SKM-1 (cell line): ENCODE results near the gene PTPRN2.
"Not testable (repeated sequence)": the region's sequence is repeated elsewhere in the genome, so short reads cannot be mapped to it uniquely, and the experiment has no call there.

Experiments used
- DNase-seq: peaks from one replicate; lab custom pipeline; 2025; ENCODE audit not compliant: unreplicated experiment; lab: John Stamatoyannopoulos, UW

PTPRN2 gene

GRCh38 chr7:158355456-158356065 is 232.1 kb downstream of the PTPRN2 start:
- no peak for DNase-seq

GRCh38 chr7:158354861-158355260 is 232.8 kb downstream of the PTPRN2 start:
- no peak for DNase-seq

GRCh38 chr7:158353606-158354570 is 233.7 kb downstream of the PTPRN2 start:
- no peak for DNase-seq

GRCh38 chr7:158351899-158352729 is 235.5 kb downstream of the PTPRN2 start:
- not testable (repeated sequence) for DNase-seq

GRCh38 chr7:158351481-158351880 is 236.1 kb downstream of the PTPRN2 start:
- no peak for DNase-seq

- no peak for DNase-seq
Measured at GRCh38 chr7:158351051-158351450, 236.6 kb downstream of the PTPRN2 start.

GRCh38 chr7:158350166-158350900 is 237.3 kb downstream of the PTPRN2 start:
- DNase-seq: no peak

- no peak for DNase-seq
Measured at GRCh38 chr7:158348446-158348845, 239.2 kb downstream of the PTPRN2 start.

GRCh38 chr7:158348039-158348438 is 239.6 kb downstream of the PTPRN2 start:
- DNase-seq: not testable (repeated sequence)

GRCh38 chr7:158345731-158346130 is 241.9 kb downstream of the PTPRN2 start:
- DNase-seq: no peak

- no peak for DNase-seq
Measured at GRCh38 chr7:158344706-158345300, 242.8 kb downstream of the PTPRN2 start.

- DNase-seq: no peak
Measured at GRCh38 chr7:158343936-158344455, 243.6 kb downstream of the PTPRN2 start.

- no peak for DNase-seq
Measured at GRCh38 chr7:158343526-158343925, 244.1 kb downstream of the PTPRN2 start.

- not testable (repeated sequence) for DNase-seq
Measured at GRCh38 chr7:158341097-158341496, 246.5 kb downstream of the PTPRN2 start.

GRCh38 chr7:158336952-158337351 is 250.7 kb downstream of the PTPRN2 start:
- DNase-seq: not testable (repeated sequence)

- DNase-seq: not testable (repeated sequence)
Measured at GRCh38 chr7:158332516-158332915, 255.1 kb downstream of the PTPRN2 start.

GRCh38 chr7:158331826-158332450 is 255.7 kb downstream of the PTPRN2 start:
- DNase-seq: not testable (repeated sequence)

GRCh38 chr7:158329686-158330085 is 257.9 kb downstream of the PTPRN2 start:
- DNase-seq: no peak

- no peak for DNase-seq
Measured at GRCh38 chr7:158329014-158329610, 258.5 kb downstream of the PTPRN2 start.
